ENCODE data around the gene BTBD17.

DNA sequence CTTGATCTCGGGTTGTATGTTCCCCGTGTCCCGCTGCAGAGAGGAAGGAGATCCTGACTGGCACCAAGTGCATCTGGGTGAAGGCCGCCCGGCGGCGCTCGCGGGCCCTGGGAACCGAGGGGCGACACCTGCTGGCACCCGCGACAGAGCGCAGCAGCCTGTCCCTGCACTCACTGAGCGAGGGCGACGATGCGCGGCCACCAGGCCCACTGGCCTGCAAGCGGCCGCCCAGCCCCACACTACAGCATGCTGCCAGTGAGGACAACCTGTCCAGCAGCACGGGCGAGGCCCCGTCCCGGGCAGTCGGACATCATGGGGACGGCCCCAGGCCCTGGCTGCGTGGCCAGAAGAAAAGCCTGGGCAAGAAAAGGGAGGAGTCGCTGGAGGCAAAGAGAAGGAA is 7.5 kb downstream of the BTBD17 start:
- peak in 5 of 7 experiments; percentile 7 to 48 (median 24) for TF ChIP-seq CTCF (IDR thresholded peaks at IDR 0.05)
- TF ChIP-seq POLR2A (IDR thresholded peaks at IDR 0.05), result no peak

Data from body of pancreas (tissue), 4 donors.